GM12873 (cell line): ENCODE results near the gene RNF126.

Source experiments
- TF ChIP-seq, protein P1 (sequence below): IDR thresholded peaks from 2 replicates; pipeline ENCODE4 v1.5.1; 2012; ENCODE audit warnings: low read depth, mild to moderate bottlenecking, moderate library complexity, low read length, control low read depth; ENCODE audit not compliant: insufficient read depth; ENCODE audit errors: missing control alignments

RNF126 gene

DNA sequence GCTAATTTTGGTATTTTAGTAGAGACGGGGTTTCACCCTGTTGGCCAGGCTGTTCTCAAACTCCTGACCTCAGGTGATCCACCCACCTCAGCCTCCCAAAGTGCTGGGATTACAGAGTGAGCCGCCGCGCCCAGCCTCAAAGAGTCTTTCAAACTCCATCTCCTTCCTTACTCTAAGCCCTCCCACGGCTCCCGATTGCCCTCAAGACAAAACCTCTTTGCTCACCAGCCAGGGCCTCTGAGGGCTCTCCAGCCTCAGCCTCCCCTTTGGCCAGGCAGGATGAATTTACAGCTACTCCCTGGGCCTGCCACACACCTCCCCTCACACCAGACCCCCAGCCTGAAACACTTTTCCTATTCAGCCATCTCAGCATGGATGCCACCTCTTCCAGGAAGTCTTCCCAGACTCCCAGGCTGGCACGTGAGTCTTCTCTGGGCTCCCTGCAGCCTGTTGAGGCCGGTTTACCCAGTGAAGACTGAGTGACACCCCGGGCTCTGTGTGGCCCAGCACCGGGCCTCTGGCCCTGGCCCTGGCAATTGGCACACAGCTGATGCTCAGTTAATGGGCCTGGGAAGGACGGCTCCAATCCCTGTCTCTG lies 24.7 kb upstream of the RNF126 start:
- TF ChIP-seq, protein P1, sequence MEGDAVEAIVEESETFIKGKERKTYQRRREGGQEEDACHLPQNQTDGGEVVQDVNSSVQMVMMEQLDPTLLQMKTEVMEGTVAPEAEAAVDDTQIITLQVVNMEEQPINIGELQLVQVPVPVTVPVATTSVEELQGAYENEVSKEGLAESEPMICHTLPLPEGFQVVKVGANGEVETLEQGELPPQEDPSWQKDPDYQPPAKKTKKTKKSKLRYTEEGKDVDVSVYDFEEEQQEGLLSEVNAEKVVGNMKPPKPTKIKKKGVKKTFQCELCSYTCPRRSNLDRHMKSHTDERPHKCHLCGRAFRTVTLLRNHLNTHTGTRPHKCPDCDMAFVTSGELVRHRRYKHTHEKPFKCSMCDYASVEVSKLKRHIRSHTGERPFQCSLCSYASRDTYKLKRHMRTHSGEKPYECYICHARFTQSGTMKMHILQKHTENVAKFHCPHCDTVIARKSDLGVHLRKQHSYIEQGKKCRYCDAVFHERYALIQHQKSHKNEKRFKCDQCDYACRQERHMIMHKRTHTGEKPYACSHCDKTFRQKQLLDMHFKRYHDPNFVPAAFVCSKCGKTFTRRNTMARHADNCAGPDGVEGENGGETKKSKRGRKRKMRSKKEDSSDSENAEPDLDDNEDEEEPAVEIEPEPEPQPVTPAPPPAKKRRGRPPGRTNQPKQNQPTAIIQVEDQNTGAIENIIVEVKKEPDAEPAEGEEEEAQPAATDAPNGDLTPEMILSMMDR: no peak

DNA sequence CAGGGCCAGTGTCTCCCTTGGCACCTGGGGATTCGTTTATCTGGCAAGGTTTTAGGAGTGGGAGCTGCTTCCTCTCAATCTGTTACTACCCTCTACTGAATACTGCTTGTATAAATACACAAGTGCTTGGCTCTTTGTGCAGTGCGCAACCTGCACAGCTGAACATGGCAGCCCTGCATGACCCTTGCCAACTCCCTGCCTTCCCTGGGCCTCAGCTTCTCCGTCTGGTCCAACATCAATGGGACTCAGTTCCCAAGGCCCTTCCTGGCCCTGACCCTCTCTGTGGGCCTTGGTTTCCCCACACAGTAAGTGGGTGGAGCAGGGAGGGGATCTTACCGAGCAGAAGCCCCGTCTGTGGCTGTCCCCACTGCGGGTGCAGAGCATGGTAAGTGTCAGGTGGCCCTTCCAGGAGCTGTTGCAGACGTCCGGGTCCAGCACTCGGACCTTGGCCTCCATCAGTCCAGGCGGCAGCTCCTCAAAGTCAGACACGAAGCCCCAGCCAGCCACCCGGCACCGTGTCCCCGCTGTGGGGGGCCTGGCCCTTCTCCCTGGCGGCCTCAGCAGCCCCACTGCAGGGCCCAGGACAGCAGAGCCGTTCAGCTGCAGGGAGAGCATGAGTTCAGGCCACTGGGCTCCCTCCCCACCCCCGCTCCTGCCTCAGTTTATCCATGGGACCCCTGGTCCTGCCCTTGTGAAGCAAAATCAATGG lies 23.7 kb upstream of the RNF126 start:
- TF ChIP-seq, protein P1: no peak

DNA sequence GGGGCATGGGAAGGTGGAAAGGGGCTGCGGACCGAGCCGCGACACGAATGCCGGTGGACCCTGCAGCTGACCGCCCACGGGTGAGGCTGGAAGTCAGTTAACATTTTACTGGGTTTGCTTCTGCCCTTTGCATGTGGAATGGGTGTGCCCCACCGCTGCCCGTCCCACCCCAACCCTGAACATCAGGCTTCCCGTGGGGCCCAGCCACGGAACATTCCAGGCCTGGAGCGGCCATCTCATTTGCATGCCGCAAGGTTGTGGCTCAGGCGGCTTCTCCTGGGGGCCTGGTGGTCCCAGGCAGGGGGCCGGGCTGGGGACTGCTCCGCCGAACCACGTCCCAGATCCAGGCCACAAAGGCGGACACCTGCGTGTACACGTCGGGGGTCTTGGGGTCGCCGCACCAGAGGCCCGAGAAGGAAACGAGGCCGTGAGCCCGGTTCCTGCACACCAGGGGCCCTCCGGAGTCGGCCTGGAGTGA lies 22.5 kb upstream of the RNF126 start:
- TF ChIP-seq, protein P1: no peak

DNA sequence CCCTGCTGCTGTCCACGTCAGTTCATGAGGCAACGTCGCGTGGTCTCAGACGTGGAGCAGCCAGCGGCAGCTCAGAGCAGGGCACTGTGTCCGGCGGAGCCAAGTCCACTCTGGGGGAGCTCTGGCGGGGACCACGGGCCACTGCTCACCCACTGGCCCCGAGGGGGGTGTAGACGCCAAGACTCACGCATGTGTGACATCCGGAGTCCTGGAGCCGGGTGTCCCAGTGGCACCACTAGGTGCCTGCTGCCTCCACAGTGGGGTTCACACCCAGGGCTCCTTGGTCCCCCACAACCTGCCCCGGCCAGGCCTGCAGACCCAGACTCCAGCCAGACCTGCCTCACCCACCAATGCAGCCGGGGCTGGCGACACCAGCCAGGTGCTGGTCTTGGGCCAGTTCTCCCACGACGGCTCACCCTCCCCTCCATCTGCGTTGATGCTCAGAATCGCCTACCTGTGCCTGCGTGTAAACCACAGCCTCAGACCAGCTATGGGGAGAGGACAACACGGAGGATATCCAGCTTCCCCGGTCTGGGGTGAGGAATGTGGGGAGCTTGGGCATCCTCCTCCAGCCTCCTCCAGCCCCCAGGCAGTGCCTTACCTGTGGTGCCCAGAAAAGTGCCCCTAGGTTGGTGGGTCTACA lies 19.8 kb upstream of the RNF126 start:
- TF ChIP-seq, protein P1: no peak

DNA sequence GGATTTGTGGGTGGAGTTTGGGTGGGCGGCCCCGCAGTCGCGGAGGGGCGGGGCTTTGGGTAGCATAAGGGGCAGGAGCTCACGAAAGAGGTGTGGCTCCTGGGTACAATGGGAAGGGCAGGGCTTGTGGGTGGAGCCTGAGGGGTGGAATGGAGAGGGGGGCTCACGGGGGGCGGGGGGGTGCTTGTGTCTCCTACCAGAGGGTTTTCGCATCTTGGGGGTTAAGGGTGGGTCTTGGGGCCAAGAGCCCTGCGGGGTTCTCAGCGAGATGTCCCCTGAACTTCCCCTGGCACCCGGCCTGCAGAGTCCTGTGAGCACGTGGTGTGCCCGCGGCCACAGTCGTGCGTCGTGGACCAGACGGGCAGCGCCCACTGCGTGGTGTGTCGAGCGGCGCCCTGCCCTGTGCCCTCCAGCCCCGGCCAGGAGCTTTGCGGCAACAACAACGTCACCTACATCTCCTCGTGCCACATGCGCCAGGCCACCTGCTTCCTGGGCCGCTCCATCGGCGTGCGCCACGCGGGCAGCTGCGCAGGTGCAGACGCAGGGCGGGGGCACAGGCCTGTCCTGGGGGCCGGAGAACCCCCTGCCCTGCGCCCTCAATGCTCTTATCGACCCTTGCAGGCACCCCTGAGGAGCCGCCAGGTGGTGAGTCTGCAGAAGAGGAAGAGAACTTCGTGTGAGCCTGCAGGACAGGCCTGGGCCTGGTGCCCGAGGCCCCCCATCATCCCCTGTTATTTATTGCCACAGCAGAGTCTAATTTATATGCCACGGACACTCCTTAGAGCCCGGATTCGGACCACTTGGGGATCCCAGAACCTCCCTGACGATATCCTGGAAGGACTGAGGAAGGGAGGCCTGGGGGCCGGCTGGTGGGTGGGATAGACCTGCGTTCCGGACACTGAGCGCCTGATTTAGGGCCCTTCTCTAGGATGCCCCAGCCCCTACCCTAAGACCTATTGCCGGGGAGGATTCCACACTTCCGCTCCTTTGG lies 18.3 kb upstream of the RNF126 start:
- TF ChIP-seq, protein P1: no peak

DNA sequence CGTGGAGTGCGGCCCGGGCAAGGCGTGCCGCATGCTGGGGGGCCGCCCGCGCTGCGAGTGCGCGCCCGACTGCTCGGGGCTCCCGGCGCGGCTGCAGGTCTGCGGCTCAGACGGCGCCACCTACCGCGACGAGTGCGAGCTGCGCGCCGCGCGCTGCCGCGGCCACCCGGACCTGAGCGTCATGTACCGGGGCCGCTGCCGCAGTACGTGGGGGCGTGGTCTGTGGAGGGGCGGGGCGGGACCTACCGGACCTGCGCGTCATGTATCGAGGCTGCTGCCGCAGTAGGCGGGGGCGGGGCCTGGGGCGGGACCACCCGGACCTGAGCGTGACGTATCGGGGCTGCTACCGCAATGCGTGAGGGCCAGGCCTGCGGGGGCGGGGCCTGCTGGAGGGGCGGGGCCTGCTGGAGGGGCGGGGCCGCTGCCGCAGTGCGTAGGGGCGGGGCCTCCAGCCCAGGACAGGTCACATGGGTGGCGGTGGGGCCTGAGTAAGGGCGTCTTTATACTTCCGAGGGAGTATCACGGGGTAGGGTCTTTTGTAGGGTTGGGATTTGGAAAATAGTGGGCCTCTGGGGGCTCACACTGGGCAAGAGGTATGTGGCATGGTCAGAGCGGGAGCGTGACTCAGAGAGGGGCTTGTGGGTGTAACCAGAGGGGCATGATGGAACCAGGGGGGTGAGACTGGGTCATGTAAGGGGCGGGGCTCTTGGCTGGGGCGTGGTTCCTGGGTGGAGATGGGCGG lies 17.4 kb upstream of the RNF126 start:
- TF ChIP-seq, protein P1: peak; percentile 48
